T follicular helper cell (primary cell): ENCODE measurements around the gene KLRD1.
"Not testable (repeated sequence)": the region's sequence is repeated elsewhere in the genome, so short reads cannot be mapped to it uniquely, and the experiment has no call there.

Experiments used
- DNase-seq: peaks from one replicate; pipeline ENCODE4 v3.0.0-alpha.2; 2020; ENCODE audit warnings: low read depth
- total RNA-seq, 2 experiments: gene quantifications; one replicate each; lab custom pipeline; 2026; lab: John Stamatoyannopoulos, UW

KLRD1 gene, protein sequence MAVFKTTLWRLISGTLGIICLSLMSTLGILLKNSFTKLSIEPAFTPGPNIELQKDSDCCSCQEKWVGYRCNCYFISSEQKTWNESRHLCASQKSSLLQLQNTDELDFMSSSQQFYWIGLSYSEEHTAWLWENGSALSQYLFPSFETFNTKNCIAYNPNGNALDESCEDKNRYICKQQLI
- 0.26 to 0.48 reads per million in 2 experiments for total RNA-seq

DNA sequence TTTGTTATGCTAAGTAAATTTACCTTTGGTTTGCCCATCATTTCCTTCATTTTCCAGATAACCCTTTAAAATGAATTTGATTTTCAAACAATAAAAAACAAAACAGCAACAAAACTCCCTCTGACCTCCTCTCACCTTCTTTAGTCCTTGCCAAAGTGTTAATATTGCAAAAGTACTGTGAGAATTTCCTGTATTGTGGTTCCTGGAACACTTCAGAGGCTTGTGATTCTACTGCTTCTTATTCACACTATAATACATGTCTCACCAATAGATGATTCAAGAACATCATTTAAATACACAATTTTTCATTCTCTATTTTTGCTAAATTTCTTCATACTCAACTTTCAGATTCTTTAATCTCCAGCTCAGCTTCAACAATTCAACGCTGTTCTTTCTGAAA is at the start of gene KLRD1:
KLRD1 (plus strand) TSS at position 241 of the 400 bp plus-strand sequence. CDS start 208 bp downstream, outside the sequence.
- no peak for DNase-seq

DNA sequence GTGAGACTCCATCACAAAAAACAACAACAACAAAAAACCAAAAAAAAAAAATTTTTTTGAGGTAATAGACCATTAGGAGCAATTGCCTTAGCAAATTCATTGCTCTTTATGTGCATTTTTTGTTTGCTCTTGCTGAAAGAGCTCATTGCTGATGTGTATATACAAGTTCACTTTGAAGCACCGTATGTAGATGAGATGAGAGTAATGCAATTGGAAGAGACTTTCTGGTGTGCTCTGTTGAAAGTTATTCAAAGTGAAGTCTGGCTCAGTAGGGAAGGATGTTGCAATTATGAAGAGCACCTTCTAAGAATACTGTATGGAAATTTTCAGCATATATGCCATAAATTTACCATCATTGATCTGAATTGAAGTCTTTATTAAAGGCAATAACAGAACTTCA is 46.7 kb upstream of the KLRD1 start:
- no peak for DNase-seq

DNA sequence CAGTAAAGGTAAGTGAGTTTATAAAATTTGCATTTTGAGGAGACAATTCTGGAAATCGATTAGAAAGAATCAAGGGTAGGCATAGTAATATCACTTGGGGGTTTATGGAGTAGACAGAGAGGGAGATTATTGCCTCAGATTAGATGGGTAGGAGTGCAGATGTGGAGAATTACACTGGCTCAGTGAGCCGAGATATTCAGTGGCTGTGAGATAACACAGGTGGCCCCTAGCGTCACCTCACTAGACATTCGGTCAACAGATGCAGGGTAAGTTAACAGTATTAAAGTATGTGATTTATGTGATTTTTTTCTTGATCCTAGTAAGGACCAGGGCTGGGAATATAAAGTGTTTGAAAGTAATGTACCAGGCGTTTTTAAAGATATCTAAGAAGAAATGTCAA is 39.6 kb upstream of the KLRD1 start:
- no peak for DNase-seq

DNA sequence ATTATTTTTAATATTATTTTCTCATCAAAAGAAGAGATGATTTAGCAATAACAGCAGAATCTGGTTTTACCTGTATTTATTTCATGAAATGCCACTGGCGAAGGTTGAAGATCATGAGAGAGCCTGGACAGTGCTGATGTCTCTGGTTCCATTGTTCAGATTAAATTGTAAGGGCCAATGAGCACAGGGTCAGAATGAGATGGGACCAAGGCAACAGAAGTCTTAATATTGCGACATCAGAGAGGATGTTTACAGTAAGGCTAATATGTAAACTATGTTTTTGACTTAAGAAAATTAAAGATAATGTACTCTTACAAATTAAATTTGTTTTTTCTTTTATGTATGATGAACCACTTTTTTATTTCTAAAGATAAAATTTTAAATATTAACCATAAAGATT is 35.2 kb upstream of the KLRD1 start:
- no peak for DNase-seq

DNA sequence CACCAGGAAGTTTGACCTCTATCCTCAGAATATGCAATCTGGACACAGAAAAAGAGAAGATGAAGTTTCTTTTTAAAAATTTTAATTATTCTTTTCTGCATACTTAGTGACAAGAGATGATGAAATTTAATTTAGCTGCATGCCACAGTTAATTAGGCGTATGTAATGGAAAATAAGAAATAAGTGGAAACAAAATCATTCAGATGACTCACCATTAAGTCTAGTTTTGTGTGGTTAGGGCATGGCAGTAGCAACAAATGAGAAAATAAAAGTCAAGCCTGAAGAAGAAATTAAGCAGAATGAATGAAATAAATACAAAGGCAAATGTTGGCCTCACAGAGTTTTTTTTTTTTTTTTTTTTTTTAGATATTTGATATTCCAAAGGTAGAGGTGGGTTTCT is 30.9 kb upstream of the KLRD1 start:
- no peak for DNase-seq

DNA sequence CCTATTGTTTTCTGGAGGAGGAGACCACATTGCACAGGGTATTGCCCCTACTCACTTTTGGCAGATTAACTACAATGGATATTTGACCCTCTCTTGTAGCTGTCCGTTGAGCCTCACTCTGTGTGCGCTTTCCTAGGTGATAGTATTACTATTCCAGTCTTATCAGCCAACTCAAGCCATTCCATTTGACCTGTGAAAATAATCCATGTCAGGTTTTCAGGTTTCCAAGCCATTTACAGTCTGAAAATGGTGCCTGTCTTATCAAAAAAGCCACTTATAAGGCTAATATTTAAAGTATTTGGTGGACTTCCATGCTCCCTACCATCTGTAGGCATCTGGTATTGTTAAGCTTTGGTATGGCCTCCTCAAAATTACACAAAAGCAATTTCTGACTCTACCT is 29.6 kb upstream of the KLRD1 start:
- no peak for DNase-seq

DNA sequence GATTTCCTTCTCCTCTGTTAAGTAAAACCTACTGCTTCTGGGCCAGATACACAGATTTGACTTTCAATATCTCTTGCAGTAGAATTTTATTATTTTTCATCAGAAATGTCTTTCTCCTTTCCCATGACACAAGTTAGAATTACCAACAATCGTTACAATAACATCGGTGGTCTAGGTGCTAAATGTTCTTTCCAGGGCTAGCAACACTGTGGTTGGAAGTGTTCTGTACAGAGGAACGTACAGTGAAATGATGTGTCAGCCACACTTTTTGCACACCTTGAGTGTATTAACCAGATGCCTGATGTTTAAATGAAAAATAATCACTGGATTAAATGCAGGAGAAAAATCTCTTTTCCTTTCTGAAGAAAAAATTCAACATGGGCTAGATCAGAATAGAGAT is 27.7 kb upstream of the KLRD1 start:
- DNase-seq, result no peak

DNA sequence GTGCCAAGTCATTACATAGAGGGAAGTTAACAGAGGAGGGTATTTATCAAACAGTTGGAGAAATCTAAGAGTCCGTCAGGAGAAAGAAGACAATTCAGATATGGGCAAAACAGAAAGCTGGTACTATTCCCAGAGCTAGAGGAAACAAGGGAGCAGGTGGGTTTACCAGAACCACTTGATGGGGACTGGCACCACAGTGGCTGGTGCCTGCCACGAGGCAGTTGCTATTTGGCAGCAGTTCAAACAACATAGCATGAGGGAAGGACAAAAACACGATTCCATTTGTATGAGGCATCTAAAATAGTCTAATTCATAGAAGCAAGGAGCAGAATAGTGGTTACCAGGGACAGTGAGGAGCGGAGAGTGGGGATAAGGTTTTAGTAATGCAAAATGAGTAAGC is 24.6 kb upstream of the KLRD1 start:
- no peak for DNase-seq

DNA sequence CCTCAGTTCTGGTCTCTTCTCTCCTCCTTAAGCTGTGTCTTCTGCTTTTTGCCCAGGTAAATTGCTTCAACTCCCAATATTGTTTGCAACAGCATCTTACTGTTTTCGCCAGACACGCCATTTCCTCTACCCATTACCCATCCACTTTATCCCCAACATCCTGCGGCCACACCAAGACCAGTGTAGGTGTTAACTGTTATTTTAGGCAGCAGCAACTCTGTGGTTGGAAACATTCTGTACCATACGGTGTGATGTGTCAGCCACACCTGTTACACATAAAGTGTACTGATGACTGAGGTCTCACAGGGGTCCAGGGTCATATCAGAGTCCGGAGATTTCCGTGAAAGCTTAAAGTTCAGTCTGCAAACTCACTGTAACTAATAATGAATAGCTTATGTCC is 21.8 kb upstream of the KLRD1 start:
- no peak for DNase-seq

DNA sequence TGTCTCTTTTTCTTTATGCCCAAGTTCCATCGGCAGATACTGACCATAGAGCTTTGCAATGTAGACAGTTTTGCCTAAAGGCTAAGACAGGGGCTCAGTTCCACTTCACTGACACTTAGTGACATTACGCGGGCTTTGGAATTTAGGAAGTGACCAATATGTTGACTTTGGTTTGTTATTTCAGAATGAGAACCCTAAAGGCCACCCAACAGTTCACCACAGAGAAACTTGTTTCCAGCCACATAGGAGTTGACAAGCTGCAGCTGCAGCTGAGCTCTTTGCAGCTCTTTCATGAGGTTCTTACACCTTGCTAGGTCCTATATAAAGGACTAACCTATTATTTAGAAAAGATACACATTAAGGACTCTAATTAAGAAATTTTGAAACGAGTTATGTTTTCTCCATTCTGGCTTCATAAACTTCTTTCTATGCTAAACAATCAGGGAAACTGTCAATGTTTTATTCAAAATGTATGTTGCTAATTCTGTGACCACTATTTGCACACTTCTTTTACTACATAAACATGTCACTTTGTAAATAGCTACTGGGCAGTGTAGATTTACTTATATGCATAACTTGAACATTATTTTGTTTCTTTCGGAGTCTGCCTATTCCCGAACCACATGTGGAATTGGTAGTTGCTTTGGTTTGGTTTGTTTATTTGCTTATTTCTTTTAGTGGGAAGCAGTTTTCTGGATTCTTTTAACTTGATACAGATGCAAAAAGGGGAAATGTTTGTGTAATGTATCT is 18.5 kb upstream of the KLRD1 start:
- DNase-seq, result no peak

DNA sequence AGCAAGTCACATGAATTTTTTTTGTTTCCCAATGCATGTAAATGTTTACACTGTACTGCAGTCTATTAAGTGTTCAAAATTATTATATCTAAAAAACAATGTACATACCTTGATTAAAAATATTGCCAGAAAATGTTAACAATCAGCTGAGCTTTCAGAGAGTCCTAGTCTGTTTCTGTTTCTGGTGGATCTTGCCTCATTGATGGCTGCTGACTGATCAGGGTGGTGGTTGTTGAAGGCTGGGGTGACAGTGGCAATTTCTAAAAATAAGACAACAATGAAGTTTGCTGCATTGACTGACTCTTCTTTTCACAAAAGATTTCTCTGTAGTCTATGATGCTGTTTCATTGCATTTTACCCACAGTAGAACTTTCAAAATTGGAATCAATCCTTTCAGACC is 16.6 kb upstream of the KLRD1 start:
- no peak for DNase-seq

DNA sequence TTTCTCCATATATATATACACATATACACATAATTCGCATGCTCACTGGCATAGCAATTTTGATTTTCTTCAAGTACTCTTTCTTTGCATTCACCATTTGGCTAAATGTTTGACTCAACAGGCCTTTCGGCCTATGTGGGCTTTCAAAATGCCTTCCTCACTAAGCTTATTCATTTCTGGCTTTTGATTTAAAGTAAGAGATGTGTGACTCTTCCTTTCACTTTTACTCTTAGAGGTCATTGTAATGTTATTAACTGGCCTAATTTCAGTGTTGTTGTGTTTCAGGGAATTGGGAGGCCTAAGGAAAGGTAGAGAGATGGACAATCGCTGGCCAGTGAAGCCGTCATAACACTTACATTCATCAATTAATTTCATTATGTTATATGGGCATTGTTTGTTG is 14.5 kb upstream of the KLRD1 start:
- DNase-seq, result no peak

DNA sequence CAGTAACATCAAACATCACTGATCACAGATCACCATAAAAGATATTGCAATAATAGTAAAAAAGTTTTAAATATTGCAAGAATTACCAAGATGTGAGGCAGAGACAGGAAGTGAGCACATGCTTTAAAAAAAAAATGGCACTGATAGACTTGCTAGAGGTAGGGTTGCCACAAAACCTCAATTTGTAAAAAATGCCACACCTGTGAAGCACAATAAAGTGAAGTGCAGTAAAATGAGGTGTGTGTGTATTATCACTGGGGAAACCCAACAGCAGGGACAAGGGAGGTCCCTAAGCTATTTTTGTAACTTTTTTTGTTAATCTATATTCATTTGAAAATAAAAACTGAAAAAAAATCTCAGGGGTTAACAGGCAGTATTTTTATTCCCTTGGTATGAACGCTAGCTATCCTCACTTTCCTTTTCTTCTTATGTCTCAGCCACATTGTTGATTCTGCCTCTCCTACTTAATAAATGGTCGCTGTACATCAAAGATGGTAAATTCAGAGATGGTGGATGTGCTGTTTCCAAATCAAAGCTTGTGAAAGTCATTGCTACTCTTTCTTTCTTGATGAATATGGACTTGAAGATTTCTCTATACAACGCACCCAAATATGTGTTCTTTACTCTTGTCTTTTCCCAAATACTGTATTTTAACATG is 14.0 kb upstream of the KLRD1 start:
- DNase-seq, result no peak

DNA sequence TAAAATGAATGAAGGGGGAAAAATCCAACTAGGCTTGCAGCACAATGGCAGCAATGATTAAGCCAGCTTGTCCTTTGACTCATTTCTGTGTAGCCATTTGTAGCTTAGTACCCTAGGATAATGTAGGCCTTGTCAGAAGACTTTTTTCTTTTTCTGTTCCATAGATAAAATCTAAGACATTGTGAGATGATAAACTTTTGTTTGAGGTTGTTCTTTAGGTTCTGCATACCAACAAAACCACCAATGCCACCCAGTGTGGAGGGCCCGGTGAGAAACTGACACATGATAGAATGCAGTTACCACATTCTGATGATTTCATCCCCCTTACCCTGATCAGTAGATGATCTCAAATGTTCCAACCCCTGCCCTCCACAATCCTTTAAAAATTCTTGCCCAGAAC is 6.6 kb upstream of the KLRD1 start:
- DNase-seq, result no peak

DNA sequence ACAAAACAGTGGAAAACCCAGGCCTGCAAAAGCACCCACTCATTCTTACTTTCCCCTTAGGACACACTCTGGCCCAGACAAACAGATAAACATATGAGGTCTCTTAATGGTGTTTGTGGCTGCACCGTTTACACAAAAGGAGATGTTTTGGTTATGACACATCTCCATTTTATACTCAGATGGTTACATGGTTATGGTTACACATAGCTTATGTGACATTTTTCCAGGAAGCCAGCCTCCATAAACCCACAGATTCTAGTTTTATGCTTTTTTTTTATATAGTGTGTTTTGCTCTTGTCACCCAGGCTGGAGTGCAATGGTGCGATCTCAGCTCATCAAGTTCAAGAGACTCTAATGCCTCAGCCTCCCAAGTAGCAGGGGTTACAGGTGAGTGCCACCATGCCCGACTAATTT is 3.5 kb upstream of the KLRD1 start:
- DNase-seq, result no peak

DNA sequence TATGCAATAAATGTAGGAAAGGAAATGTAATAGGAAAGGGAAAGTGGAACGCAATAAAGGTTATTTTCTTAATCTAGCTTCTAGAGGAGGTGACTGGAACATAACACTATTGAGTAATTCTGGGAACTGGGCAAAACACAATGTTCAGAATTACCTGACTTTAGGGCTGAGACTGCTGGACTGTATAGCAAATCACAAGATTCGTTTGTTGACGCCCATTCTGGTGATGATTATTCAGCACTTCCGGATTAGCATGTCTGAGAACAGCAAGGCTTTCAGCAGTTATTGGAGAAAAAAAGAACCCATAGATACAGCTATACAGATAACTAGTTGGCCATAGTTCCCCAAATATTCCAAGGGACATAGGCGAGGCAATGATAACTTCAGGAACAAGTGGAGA is 2.3 kb upstream of the KLRD1 start:
- no peak for DNase-seq

DNA sequence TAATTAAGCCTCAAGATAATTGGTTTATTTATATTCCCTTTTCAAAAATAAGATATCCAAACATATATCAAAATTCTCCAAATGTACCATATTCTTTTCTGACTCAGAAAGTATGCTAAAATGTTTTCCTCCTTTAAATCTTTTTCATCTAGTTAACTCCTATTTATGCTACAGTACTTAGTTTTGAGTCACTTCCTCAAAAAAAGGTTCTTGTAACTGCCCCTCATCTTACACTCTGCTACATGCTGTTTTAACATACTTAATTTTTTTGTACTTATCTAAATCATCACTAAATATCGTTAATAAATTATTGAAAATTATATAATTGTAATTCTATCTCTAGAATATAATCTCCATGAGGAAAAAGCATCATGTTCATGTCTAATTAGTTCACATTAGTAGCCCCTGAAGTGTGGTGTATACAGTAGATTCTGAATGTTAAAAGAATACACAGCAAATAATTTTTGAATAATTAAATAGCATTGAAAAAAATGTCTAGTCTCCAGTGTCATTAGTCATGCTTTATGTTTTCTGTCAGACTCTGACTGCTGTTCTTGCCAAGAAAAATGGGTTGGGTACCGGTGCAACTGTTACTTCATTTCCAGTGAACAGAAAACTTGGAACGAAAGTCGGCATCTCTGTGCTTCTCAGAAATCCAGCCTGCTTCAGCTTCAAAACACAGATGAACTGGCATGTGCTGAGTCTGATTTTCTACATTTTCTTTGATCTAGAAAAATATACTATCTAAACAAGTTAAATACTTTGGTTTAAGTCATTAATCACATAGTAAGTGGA is 3.5 kb downstream of the KLRD1 start:
- DNase-seq, result no peak

DNA sequence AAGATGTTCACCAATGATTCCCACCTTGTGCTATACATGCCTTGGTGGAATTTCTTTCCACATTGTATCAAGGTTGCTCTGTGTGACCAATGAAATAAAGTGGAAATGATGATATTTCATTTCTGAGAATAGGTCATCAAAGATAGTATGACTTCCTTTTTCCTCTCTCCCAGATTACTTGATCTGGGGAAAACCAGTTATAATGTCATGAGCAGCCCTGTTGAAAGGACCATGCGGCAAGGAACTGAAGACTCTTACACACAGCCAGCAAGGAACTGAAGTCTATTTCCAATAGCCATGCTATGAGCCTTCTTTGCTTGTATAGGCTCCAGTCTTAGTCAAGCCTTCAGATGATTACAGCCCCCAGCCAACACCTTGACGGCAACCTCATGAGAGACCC is 11.7 kb downstream of the KLRD1 start:
- no peak for DNase-seq

DNA sequence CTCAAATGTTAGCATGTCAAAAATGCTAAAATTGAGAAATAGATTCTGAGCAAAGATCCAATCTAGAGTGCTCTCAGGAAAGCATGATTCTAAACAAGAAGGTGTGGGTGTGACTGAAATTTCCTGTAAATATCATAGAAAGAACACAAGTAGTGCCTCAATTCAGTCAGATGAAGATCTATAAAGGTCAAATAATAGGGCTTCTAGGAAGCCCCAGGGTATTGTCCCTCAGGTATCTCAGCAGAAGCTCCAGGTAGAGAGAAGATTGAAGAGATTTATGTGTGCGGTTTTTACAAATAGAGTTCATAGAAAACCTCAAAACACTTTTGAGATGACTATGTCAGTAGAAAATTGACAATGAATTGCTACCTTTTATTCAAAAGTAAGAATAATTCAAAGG is 13.0 kb downstream of the KLRD1 start:
- DNase-seq, result no peak

DNA sequence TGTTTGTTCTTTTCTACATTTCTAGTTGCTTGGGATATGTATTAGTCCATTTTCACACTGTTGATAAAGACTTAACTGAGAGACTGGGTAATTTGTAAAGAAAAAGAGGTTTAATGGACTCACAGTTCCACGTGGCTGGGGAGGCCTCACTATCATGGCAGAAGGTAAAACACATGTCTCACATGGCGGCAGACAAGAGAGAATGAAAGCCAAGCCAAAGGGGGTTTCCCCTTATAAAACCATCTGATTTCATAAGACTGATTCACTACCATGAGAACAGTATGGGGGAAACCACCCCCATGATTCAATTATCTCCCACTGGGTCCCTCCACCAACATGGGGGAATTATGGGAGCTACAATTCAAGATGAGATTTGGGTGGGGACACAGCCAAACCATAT is 21.0 kb downstream of the KLRD1 start:
- DNase-seq, result not testable (repeated sequence)

DNA sequence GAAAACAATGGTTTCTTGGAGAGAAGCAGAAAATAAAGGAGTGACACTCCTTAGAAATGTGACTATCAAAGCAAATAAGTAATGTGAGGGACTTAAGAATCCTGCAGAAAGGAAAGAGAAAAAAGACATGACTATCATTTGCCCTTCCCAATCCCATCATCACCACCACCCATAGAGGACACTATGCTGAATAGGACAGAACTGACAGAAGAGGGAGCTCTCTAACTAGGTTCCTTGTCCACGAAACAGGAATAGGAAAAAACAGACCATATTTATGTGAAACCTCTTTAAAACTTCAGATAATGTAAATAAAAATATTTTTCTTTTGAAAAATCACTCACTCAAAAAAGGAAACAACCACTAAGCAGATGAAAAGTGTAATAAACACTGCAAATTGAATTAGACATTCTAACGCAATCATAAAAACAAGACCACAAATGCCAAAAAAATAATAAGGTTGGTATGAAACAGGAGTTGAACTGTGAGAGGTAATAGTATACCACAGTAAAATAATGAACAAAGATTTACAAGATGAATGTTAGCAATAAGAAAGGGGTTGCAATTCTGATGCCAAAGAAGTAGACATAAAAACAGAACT is 24.1 kb downstream of the KLRD1 start:
- no peak for DNase-seq

DNA sequence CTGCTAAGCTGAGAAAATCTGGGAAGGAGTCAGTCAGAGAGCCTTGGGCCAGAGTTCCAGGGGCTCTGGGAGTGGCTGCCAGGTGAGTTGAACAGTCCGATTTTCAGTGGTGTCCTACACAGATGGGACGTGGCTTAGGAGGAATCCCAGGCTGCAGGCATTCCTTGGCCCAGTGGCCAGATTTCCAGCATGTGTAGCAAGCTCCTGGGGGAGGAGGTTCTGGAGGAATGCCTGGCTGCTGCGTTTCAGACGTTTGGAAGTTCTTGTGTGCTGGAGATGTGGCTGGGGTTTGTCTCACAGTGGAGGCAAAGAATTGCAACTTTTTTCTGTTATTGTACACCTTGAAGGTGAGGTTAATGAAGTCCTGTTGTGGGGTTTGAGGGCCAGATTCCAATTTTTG is 28.5 kb downstream of the KLRD1 start:
- DNase-seq, result not testable (repeated sequence)
